PFSK-1 (cell line): ENCODE results near the gene DDX18.

ENCODE experiments used
- FOXP2 ChIP-seq: optimal IDR thresholded peaks from 2 replicates; pipeline ENCODE3; 2011; ENCODE audit warnings: borderline replicate concordance, control low read depth, inconsistent platforms; ENCODE audit not compliant: insufficient read depth; ENCODE audit errors: extremely low read length, extremely low read depth
- POLR2AphosphoS5 ChIP-seq: IDR thresholded peaks from 2 replicates; pipeline ENCODE4 v1.6.1; 2012; ENCODE audit warnings: low read depth, mild to moderate bottlenecking, control low read depth, low read length, moderate library complexity
- REST ChIP-seq, 2 experiments: IDR thresholded peaks; 2 replicates each; pipeline versions ENCODE4 v1.6.1 to v1.8.0; 2011 to 2012; ENCODE audit warnings: low read depth in 2 of 2, low read length in 2 of 2, control low read depth in 1 of 2, inconsistent platforms in 1 of 2, mild to moderate bottlenecking in 1 of 2, moderate library complexity in 1 of 2; ENCODE audit not compliant: insufficient read depth in 1 of 2
- SIN3A ChIP-seq: IDR thresholded peaks from 2 replicates; pipeline ENCODE4 v1.6.1; 2012; ENCODE audit warnings: mild to moderate bottlenecking, low read length, moderate library complexity, borderline replicate concordance; ENCODE audit not compliant: insufficient read depth
- TAF1 ChIP-seq: IDR thresholded peaks from 2 replicates; pipeline ENCODE4 v1.6.1; 2012; ENCODE audit warnings: low read length, control low read depth, borderline replicate concordance; ENCODE audit not compliant: insufficient read depth

- TF ChIP-seq TAF1 (no peak), POLR2AphosphoS5 (no peak), REST (IDR thresholded peaks at IDR 0.05; ENCODE audit: insufficient read depth in 1 of 2, low read depth in 2 of 2, low read length in 2 of 2) (no peak), SIN3A (no peak), FOXP2 (no peak)
These were observed 4.4 kb downstream of the DDX18 start for GRCh38 chr2:117818921-117819320.
